Measurements from ENCODE around the gene ENAH. TPM values are rescaled to one million over a fixed set of nuclear protein-coding genes. Genes with fewer than 3 reads are reported as not detected.

ENAH gene
- total RNA-seq, 1 donor from 2014 or later = 137 TPM

GRCh38 chr1:225525377-225525776, 127.5 kb downstream of the ENAH start:
- Mint-ChIP-seq H3K4me3 (no peak overlapping the region), H3K4me1 (no peaks in the 10 kb centered on the region), H3K36me3 (peaks cover 5% of the 10 kb centered on the region), H3K27ac (no peak overlapping the region), H3K27me3 (ENCODE audit: low read depth) (no peaks in the 10 kb centered on the region), H3K9me3 (no peaks in the 10 kb centered on the region)
- TF ChIP-seq CTCF (IDR thresholded peaks at IDR 0.05; ENCODE audit: unreplicated experiment) = no peak
- no peak for DNase-seq (ENCODE audit: low spot score in 2 of 2, unreplicated experiment in 2 of 2)

GRCh38 chr1:225524570-225524969, 128.4 kb downstream of the ENAH start:
- H3K36me3 Mint-ChIP-seq = peaks cover 5% of the 10 kb centered on the region
- no peaks in the 10 kb centered on the region for H3K9me3 Mint-ChIP-seq
- DNase-seq (ENCODE audit: low spot score in 2 of 2, unreplicated experiment in 2 of 2) = no peak
- TF ChIP-seq CTCF (IDR thresholded peaks at IDR 0.05; ENCODE audit: unreplicated experiment) = no peak
- H3K27ac Mint-ChIP-seq = no peak overlapping the region
- H3K27me3 Mint-ChIP-seq (ENCODE audit: low read depth) = no peaks in the 10 kb centered on the region
- peaks cover under 1% of the 10 kb centered on the region for H3K4me1 Mint-ChIP-seq
- H3K4me3 Mint-ChIP-seq = no peak overlapping the region

- Mint-ChIP-seq H3K9me3 (no peaks in the 10 kb centered on the region), H3K36me3 (peaks cover 8% of the 10 kb centered on the region), H3K27ac (peak overlapping the region; percentile 69), H3K4me3 (no peak overlapping the region), H3K4me1 (peaks cover 7% of the 10 kb centered on the region), H3K27me3 (ENCODE audit: low read depth) (no peaks in the 10 kb centered on the region)
- DNase-seq (ENCODE audit: low spot score in 2 of 2, unreplicated experiment in 2 of 2) = no peak
- no peak for TF ChIP-seq CTCF (IDR thresholded peaks at IDR 0.05; ENCODE audit: unreplicated experiment)
Observed at GRCh38 chr1:225523263-225523950, 129.5 kb downstream of the ENAH start.

GRCh38 chr1:225522588-225523262, 130.2 kb downstream of the ENAH start:
- Mint-ChIP-seq H3K36me3 (peaks cover 10% of the 10 kb centered on the region), H3K4me1 (peaks cover 7% of the 10 kb centered on the region)

GRCh38 chr1:225520587-225521227, 132.2 kb downstream of the ENAH start:
- no peak overlapping the region for H3K4me3 Mint-ChIP-seq
- no peaks in the 10 kb centered on the region for H3K9me3 Mint-ChIP-seq
- no peak for TF ChIP-seq CTCF (IDR thresholded peaks at IDR 0.05; ENCODE audit: unreplicated experiment)
- peaks cover 16% of the 10 kb centered on the region for H3K36me3 Mint-ChIP-seq
- H3K27ac Mint-ChIP-seq = no peak overlapping the region
- H3K27me3 Mint-ChIP-seq (ENCODE audit: low read depth) = no peaks in the 10 kb centered on the region
- peaks cover 7% of the 10 kb centered on the region for H3K4me1 Mint-ChIP-seq
- no peak for DNase-seq (ENCODE audit: low spot score in 2 of 2, unreplicated experiment in 2 of 2)

More at GRCh38 chr1:225522588-225523262, 130.2 kb downstream of the ENAH start:
- no peak for DNase-seq (ENCODE audit: low spot score in 2 of 2, unreplicated experiment in 2 of 2)
- no peaks in the 10 kb centered on the region for H3K27me3 Mint-ChIP-seq (ENCODE audit: low read depth)
- H3K9me3 Mint-ChIP-seq = no peaks in the 10 kb centered on the region
- no peak for TF ChIP-seq CTCF (IDR thresholded peaks at IDR 0.05; ENCODE audit: unreplicated experiment)
- peak overlapping the region; percentile 69 for H3K27ac Mint-ChIP-seq
- H3K4me3 Mint-ChIP-seq = no peak overlapping the region
